HCT116 (cell line): ENCODE data around the gene MYLK. TPM values are rescaled to one million over a fixed set of nuclear protein-coding genes. Genes with fewer than 3 reads are reported as not detected.

Source experiments
- ATAC-seq: fragments of 200-7000 bp; cut with Tn5 transposase; 2 replicates; pipeline ENCODE4 v1.9.1; 2020; ENCODE audit warnings: mild to moderate bottlenecking, moderate library complexity
- BruUV-seq: library from RNA; stranded (reverse); fragments of 400-500 nt; replicated peaks from 2 replicates; lab custom pipeline; 2021; lab: Mats Ljungman, UMichigan
- CTCF ChIA-PET: fragments of 300-600 bp; sonication (Branson Sonifier 250); formaldehyde crosslinking; loops from one replicate; lab custom pipeline; 2021; ENCODE audit warnings: antibody characterized with exemption; lab: Charles Lee
- POLR2A ChIA-PET: fragments of 300-600, 350-600 bp; sonication (Branson Sonifier 250); formaldehyde crosslinking; loops from one replicate; lab custom pipeline; 2021; ENCODE audit warnings: antibody characterized with exemption; lab: Charles Lee
- RAD21 ChIA-PET, 2 experiments: fragments of 300-600 bp; sonication (Branson Sonifier 250); formaldehyde crosslinking; loops; one replicate each; lab custom pipeline; 2023; ENCODE audit warnings: low total read pairs in 2 of 2; ENCODE audit not compliant: uncharacterized antibody in 2 of 2, unreplicated experiment in 2 of 2, low non-redundant PET in 1 of 2; lab: Charles Lee
- DNase-seq: peaks from one replicate; pipeline ENCODE4 v3.0.0-alpha.2; 2010; ENCODE audit warnings: low read depth, low spot score
- H2AFZ ChIP-seq: fragments of 200-600 bp; shearing (Covaris generic), sonication (generic); 2 replicates; pipeline ENCODE4 v1.6.1; 2017; ENCODE audit warnings: low read depth, mixed run types, mixed read lengths, antibody characterized with exemption, low read length; ENCODE audit not compliant: poor library complexity, severe bottlenecking
- H3K27ac ChIP-seq: 2 replicates; pipeline ENCODE4 v1.5.1; 2012; ENCODE audit warnings: low read depth, low read length
- H3K27me3 ChIP-seq: fragments of 200-600 bp; sonication (generic); 2 replicates; pipeline ENCODE4 v1.6.1; 2016; ENCODE audit warnings: mixed run types, low read length, mixed read lengths; ENCODE audit not compliant: insufficient read depth
- H3K36me3 ChIP-seq, 2 experiments: fragments of 200-500 bp in 1 of 2; fragments of 200-600 bp in 1 of 2; sonication (Bioruptor generic) in 1 of 2; sonication (generic) in 1 of 2; 2 replicates each; pipeline versions ENCODE4 v1.5.1 to v1.6.1; 2014 to 2016; ENCODE audit warnings: low read length in 2 of 2, inconsistent platforms in 1 of 2, mixed read lengths in 1 of 2, mixed run types in 1 of 2; ENCODE audit not compliant: insufficient read depth in 2 of 2, control insufficient read depth in 1 of 2
- H3K4me1 ChIP-seq, 2 experiments: fragments of 200-600 bp in 1 of 2; sonication (generic) in 1 of 2; 2 replicates each; pipeline versions ENCODE4 v1.5.1 to v1.6.1; 2012 to 2017; ENCODE audit warnings: low read length in 2 of 2, inconsistent platforms in 1 of 2, mild to moderate bottlenecking in 1 of 2, mixed read lengths in 1 of 2, mixed run types in 1 of 2, moderate library complexity in 1 of 2; ENCODE audit not compliant: insufficient read depth in 2 of 2, control insufficient read depth in 1 of 2
- H3K4me2 ChIP-seq: fragments of 200-600 bp; sonication (generic); 2 replicates; pipeline ENCODE4 v1.6.1; 2017; ENCODE audit warnings: mixed run types, low read length, mixed read lengths
- H3K4me3 ChIP-seq, 2 experiments: fragments of 200-600 bp in 1 of 2; sonication (generic) in 1 of 2; replicated peaks in 1 of 2; 2 replicates each; pipeline ENCODE4 v1.5.1; 2011 to 2016; ENCODE audit warnings: low read length in 2 of 2, control low read depth in 1 of 2, low read depth in 1 of 2, mild to moderate bottlenecking in 1 of 2, mixed read lengths in 1 of 2, mixed run types in 1 of 2
- H3K79me2 ChIP-seq: fragments of 200-600 bp; sonication (generic); 2 replicates; pipeline ENCODE4 v1.6.1; 2017; ENCODE audit warnings: mild to moderate bottlenecking, mixed run types, low read length, moderate library complexity, mixed read lengths; ENCODE audit not compliant: insufficient read depth
- H3K9ac ChIP-seq: fragments of 200-600 bp; sonication (generic); 2 replicates; pipeline ENCODE4 v1.6.1; 2016; ENCODE audit warnings: low read length, mixed read lengths
- H3K9me2 ChIP-seq: fragments of 200-600 bp; sonication (generic), shearing (Covaris generic); 2 replicates; pipeline ENCODE4 v1.6.1; 2017; ENCODE audit warnings: mixed run types, mild to moderate bottlenecking, moderate library complexity; ENCODE audit not compliant: insufficient read depth
- H3K9me3 ChIP-seq, 2 experiments: fragments of 200-500 bp in 1 of 2; fragments of 200-600 bp in 1 of 2; sonication (Bioruptor generic) in 1 of 2; sonication (generic) in 1 of 2; 2 replicates each; pipeline ENCODE4 v1.6.1; 2014 to 2017; ENCODE audit warnings: low read length in 2 of 2, mixed read lengths in 2 of 2, inconsistent platforms in 1 of 2, low read depth in 1 of 2, mild to moderate bottlenecking in 1 of 2, mixed run types in 1 of 2, moderate library complexity in 1 of 2; ENCODE audit not compliant: control insufficient read depth in 1 of 2, insufficient read depth in 1 of 2
- H4K20me1 ChIP-seq: fragments of 200-600 bp; sonication (generic), shearing (Covaris generic); 2 replicates; pipeline ENCODE4 v1.6.1; 2017; ENCODE audit warnings: mixed run types, mild to moderate bottlenecking, moderate library complexity; ENCODE audit not compliant: insufficient read depth
- CBX3 ChIP-seq: IDR thresholded peaks from 2 replicates; pipeline ENCODE4 v1.6.1; 2012; ENCODE audit warnings: low read depth
- EGR1 ChIP-seq: IDR thresholded peaks from 2 replicates; pipeline ENCODE4 v1.6.1; 2012; ENCODE audit warnings: low read depth
- FOSL1 ChIP-seq: IDR thresholded peaks from 2 replicates; pipeline ENCODE4 v1.6.1; 2012; ENCODE audit warnings: low read depth
- POLR2A ChIP-seq: IDR thresholded peaks from 2 replicates; pipeline ENCODE4 v1.7.0; 2011; ENCODE audit warnings: borderline replicate concordance; ENCODE audit not compliant: insufficient read depth, insufficient read length; ENCODE audit errors: extremely low read depth
- POLR2AphosphoS5 ChIP-seq: IDR thresholded peaks from 2 replicates; pipeline ENCODE4 v1.6.1; 2011; ENCODE audit warnings: mild to moderate bottlenecking, low read depth, low read length, moderate library complexity
- RAD21 ChIP-seq: IDR thresholded peaks from 2 replicates; pipeline ENCODE4 v1.6.1; 2012; ENCODE audit warnings: low read depth, mild to moderate bottlenecking
- SRF ChIP-seq: IDR thresholded peaks from 2 replicates; pipeline ENCODE4 v1.6.1; 2012; ENCODE audit warnings: low read depth
- TCF7L2 ChIP-seq: IDR thresholded peaks from 2 replicates; pipeline ENCODE4 v1.7.0; 2011; ENCODE audit warnings: borderline replicate concordance, inconsistent platforms; ENCODE audit not compliant: insufficient read depth, insufficient read length; ENCODE audit errors: extremely low read depth
- ZFX ChIP-seq: fragments of 450-650 bp; IDR thresholded peaks from 2 replicates; pipeline ENCODE4 v1.6.1; 2017
- ZNF274 ChIP-seq: fragments of 200-500 bp; sonication (Bioruptor generic); IDR thresholded peaks from 2 replicates; pipeline ENCODE4 v1.6.1; 2014; ENCODE audit warnings: mild to moderate bottlenecking, low read depth, low read length, inconsistent platforms
- intact Hi-C: fragments of 100-400 bp; cut with micrococcal nuclease; formaldehyde crosslinking; loops from 2 replicates; pipeline ENCODE4 v1.10.0; 2022
- total RNA-seq: library from RNA; stranded (reverse); gene quantifications from one replicate; pipeline ENCODE4 v1.2.1, GENCODE V29; 2021; ENCODE audit not compliant: unreplicated experiment
- TF ChIP-seq, protein P1 (sequence below), 3 experiments: fragments of 200-600 bp in 1 of 3; sonication (generic) in 1 of 3; IDR thresholded peaks in 2 of 3; conservative IDR thresholded peaks in 1 of 3; 2 replicates each; pipeline ENCODE4 v1.5.1; 2012 to 2017; ENCODE audit warnings: low read depth in 2 of 3, low read length in 2 of 3, antibody characterized with exemption in 1 of 3, borderline replicate concordance in 1 of 3, control low read depth in 1 of 3, mild to moderate bottlenecking in 1 of 3, mixed read lengths in 1 of 3, mixed run types in 1 of 3, moderate library complexity in 1 of 3; ENCODE audit not compliant: insufficient read depth in 1 of 3
- TF ChIP-seq, protein P2 (sequence below): IDR thresholded peaks from 2 replicates; pipeline ENCODE4 v1.6.1; 2012
- TF ChIP-seq, protein P3 (sequence below): IDR thresholded peaks from 2 replicates; pipeline ENCODE4 v1.6.1; 2012

Gene MYLK
- total RNA-seq, 1 experiment from 2014 or later, result 3.8 TPM

DNA sequence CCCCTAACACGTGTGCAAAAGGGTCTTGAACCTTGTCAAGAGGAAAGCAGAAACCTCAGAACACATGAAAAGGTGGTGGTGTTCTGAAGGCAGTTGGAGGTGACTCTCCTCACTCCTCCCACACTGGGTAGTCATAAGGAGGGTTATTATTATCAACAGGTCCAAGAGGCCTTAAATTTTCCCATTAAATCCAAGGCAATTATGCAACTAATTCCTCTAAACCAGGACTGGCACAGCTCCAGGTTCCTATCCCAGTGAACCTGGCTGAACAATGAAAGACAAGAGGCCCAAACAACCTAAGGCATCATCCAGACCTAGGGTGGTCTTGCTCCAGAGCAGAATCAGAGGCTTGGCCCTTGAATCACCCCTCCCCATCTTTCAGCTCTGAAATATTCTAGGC lies 15.0 kb downstream of the MYLK start (continued):
- TF ChIP-seq, protein P1, sequence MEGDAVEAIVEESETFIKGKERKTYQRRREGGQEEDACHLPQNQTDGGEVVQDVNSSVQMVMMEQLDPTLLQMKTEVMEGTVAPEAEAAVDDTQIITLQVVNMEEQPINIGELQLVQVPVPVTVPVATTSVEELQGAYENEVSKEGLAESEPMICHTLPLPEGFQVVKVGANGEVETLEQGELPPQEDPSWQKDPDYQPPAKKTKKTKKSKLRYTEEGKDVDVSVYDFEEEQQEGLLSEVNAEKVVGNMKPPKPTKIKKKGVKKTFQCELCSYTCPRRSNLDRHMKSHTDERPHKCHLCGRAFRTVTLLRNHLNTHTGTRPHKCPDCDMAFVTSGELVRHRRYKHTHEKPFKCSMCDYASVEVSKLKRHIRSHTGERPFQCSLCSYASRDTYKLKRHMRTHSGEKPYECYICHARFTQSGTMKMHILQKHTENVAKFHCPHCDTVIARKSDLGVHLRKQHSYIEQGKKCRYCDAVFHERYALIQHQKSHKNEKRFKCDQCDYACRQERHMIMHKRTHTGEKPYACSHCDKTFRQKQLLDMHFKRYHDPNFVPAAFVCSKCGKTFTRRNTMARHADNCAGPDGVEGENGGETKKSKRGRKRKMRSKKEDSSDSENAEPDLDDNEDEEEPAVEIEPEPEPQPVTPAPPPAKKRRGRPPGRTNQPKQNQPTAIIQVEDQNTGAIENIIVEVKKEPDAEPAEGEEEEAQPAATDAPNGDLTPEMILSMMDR (IDR thresholded peaks at IDR 0.05 in 2 of 3, conservative IDR thresholded peaks at IDR 0.05 in 1 of 3; ENCODE audit: borderline replicate concordance in 1 of 3, insufficient read depth in 1 of 3, low read depth in 2 of 3, low read length in 2 of 3), result no peak
- no peak for TF ChIP-seq SRF
- no peak for TF ChIP-seq FOSL1
- no peak for TF ChIP-seq TCF7L2

DNA sequence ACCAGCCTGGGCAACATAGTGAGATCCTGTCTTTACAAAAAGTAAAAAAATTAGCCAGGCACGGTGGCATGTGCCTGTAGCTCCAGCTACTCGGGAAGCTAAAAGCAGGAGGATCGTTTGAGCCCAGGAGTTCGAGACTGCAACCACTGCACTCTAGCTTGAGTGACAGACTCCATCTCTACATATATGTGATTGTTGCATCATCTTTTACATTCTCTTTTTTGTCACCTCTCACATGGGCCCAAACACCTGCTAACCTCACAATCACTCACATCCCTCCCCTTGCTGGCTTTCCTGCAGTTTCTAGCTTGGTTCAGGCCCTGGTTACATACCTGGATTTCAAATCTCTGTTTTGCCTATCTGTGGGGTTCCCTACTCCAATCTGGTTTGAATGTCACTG lies 19.4 kb downstream of the MYLK start:
- Histone ChIP-seq H3K9ac (no peak overlapping the region), H3K79me2 (no peaks in the 10 kb centered on the region), H3K9me3 (no peaks in the 10 kb centered on the region), H3K4me3 (no peak overlapping the region), H3K9me2 (no peaks in the 10 kb centered on the region), H3K27me3 (no peaks in the 10 kb centered on the region), H3K4me2 (no peak overlapping the region), H3K4me1 (no peaks in the 10 kb centered on the region), H3K27ac (no peak overlapping the region), H3K36me3 (no peaks in the 10 kb centered on the region), H2AFZ (no peak overlapping the region), H4K20me1 (no peaks in the 10 kb centered on the region)
- BruUV-seq, result no TSS peak
- POLR2A ChIA-PET, result no interaction called here
- intact Hi-C loops, result no loop called here
- TF ChIP-seq POLR2AphosphoS5 (no peak), RAD21 (no peak), ZFX (no peak), CBX3 (no peak), TCF7L2 (no peak), SRF (no peak), POLR2A (no peak), EGR1 (no peak), ZNF274 (no peak)
- TF ChIP-seq, protein P2, sequence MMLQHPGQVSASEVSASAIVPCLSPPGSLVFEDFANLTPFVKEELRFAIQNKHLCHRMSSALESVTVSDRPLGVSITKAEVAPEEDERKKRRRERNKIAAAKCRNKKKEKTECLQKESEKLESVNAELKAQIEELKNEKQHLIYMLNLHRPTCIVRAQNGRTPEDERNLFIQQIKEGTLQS, result no peak
- TF ChIP-seq, protein P1 (IDR thresholded peaks at IDR 0.05 in 2 of 3, conservative IDR thresholded peaks at IDR 0.05 in 1 of 3; ENCODE audit: borderline replicate concordance in 1 of 3, insufficient read depth in 1 of 3, low read depth in 2 of 3, low read length in 2 of 3), result no peak
- TF ChIP-seq, protein P3, sequence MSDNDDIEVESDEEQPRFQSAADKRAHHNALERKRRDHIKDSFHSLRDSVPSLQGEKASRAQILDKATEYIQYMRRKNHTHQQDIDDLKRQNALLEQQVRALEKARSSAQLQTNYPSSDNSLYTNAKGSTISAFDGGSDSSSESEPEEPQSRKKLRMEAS, result no peak
- no peak for ATAC-seq
- RAD21 ChIA-PET, result no interaction called here
- CTCF ChIA-PET, result no interaction called here
- DNase-seq, result no peak
